Heart right ventricle (tissue), 16 donors: Measurements from ENCODE around the gene HSPB8. TPM values are rescaled to one million over a fixed set of nuclear protein-coding genes. Genes with fewer than 3 reads are reported as not detected.

Experiments
- ATAC-seq, 8 donors: fragments of 200-7000 bp; cut with Tn5 transposase; one replicate each; pipeline ENCODE4 v1.9.1; 2020; ENCODE audit warnings: mild to moderate bottlenecking in 8 of 8, moderate library complexity in 8 of 8, moderate number of reproducible peaks in 1 of 8
- DNase-seq, 2 donors: peaks; one replicate each; pipeline ENCODE4 v3.0.0-alpha.2; 2020
- H3K27ac ChIP-seq, 10 donors: fragments of 200-600 bp; sonication (generic) in 2 of 10; one replicate each; pipeline versions ENCODE4 v1.5.0 to v1.8.0; 2020 to 2022; ENCODE audit warnings: mild to moderate bottlenecking in 3 of 10
- H3K27me3 ChIP-seq, 7 donors: fragments of 200-600 bp; one replicate each; pipeline ENCODE4 v1.8.0; 2021 to 2022; ENCODE audit warnings: mild to moderate bottlenecking in 2 of 7
- H3K36me3 ChIP-seq, 9 donors: fragments of 200-600 bp; sonication (generic) in 1 of 9; one replicate each; pipeline versions ENCODE4 v1.5.0 to v1.8.0; 2020 to 2022; ENCODE audit warnings: mild to moderate bottlenecking in 2 of 9
- H3K4me1 ChIP-seq, 9 donors: fragments of 200-600 bp; sonication (generic) in 1 of 9; one replicate each; pipeline versions ENCODE4 v1.5.0 to v1.8.0; 2020 to 2022; ENCODE audit warnings: mild to moderate bottlenecking in 4 of 9
- H3K4me3 ChIP-seq, 10 donors: fragments of 200-600 bp; sonication (generic) in 2 of 10; one replicate each; pipeline versions ENCODE4 v1.5.0 to v1.8.0; 2020 to 2022; ENCODE audit warnings: mild to moderate bottlenecking in 7 of 10, moderate library complexity in 2 of 10
- H3K9me3 ChIP-seq, 11 donors: fragments of 200-600 bp in 10 of 11; sonication (generic) in 2 of 11; one replicate each; pipeline versions ENCODE4 v1.5.0 to v1.8.0; 2013 to 2022; ENCODE audit warnings: mild to moderate bottlenecking in 2 of 11, control low read depth in 1 of 11, moderate library complexity in 1 of 11
- WGBS, 2 donors: extraction: QIAGEN DNeasy Blood & Tissue Kit; methylation state at CpG; one replicate each; pipeline ENCODE4 v1.1.7; 2013; ENCODE audit warnings: inconsistent platforms in 1 of 2; 5-methylcytosine and 5-hydroxymethylcytosine counted together
- intact Hi-C, 10 donors: fragments of 100-400 bp; cut with DNase I; formaldehyde crosslinking; loops; one replicate each; pipeline versions ENCODE4 v1.11.1 to v1.14.2; 2022
- polyA plus RNA-seq, 2 donors: library from polyadenylated mRNA; stranded (reverse); fragments of 200-250 nt; gene quantifications; one replicate each; pipeline ENCODE4 v1.2.3, GENCODE V29; 2013
- total RNA-seq, 10 donors: library from RNA; stranded (reverse); fragmentation: NEBNext Ultra II Directional in 3 of 10; extraction: Animal tissue kit (Norgen Biotek cat#: 25700) in 3 of 10; gene quantifications; one replicate each; pipeline versions ENCODE4 v1.2.1 to v1.2.4, GENCODE V29; 2021 to 2023
- TF ChIP-seq, protein P1 (sequence below), 9 donors: fragments of 200-600 bp; sonication (generic) in 2 of 9; IDR thresholded peaks; one replicate each; pipeline versions ENCODE4 v1.5.0 to v1.8.0; 2021 to 2022; ENCODE audit warnings: antibody characterized with exemption in 9 of 9, mild to moderate bottlenecking in 5 of 9, moderate library complexity in 1 of 9
- donor health status: Arrhythmogenic right ventricular cardiomyopathy.
- donor health status: ischemic (EF 13 %, LVEDD 7.1; RV severe dilation, severe dysfunction).
- donor health status: healthy with polysubstance abuse.
- donor health status: DM: no; HTN: yes; CAD: no.
- donor health status: DM: no; HTN: no; CAD: no.
- donor health status: ischemic (EF 25% LVEDD 6.9; RV normal size, moderate dysfunction).
- donor health status: ischemic (EF 25% LVEDD 5.7; RV mildly dilated, moderate dysfunction).
- donor health status: healthy.
- donor health status: DM: yes; HTN: yes; CAD: no.
- donor health status: Ischemic cardiomyopathy.
- donor health status: ischemic (EF 35%, LVEDD 5.7; RV mildly dilated, moderate dysfunction).
- donor health status: nonischemic (EF 11% LVEDD 7.7; RV severe dilation, severe dysfunction).
- donor health status: DM: yes; HTN: yes; CAD: no.
- donor health status: PGD.
- donor health status: ischemic (EF 29% LVEDD 5.4; RV normal size, mild dysfunction).
- donor health status: nonischemic (EF 23%, LVEDD 6.1; RV moderate dilation, normal function).

The HSPB8 gene
- total and polyA plus RNA-seq, 12 donors = 250 to 720 (median 539) TPM

DNA sequence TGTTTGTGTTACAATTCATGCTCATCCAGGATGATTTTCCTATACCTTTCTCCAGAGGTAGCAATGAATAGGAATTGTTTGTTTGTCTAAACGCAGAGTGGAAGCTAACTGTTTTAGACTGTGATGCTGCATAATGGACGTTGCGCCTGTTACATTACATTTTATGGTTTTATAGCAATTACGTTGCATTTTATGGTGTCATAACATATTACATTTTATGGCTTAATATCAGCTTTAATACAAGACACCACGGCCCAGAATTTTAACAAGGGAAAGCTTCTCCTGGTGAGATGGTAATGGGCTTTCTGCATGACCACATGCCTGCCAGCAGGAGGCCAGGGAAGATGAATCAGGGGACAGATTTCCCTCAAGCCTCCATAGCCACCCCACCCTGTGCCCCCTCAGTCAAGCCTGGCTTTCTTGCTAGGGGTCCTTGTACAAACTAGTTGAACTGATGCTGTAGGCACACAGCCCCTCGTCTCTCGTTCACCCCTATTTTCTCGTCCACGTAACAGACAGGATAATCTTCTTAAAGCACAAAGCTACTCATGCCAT, 56.5 kb downstream of the HSPB8 start:
- no peaks in the 10 kb centered on the region for H3K4me1 ChIP-seq
- H3K4me3 ChIP-seq = no peak overlapping the region
- DNase-seq (no peak), ATAC-seq (no peak)
- H3K27ac ChIP-seq = no peak overlapping the region
- H3K36me3 ChIP-seq = no peaks in the 10 kb centered on the region
- H3K9me3 ChIP-seq = peaks cover 0 to 6% (median 0%) of the 10 kb centered on the region in 11 donors
- TF ChIP-seq, protein P1, sequence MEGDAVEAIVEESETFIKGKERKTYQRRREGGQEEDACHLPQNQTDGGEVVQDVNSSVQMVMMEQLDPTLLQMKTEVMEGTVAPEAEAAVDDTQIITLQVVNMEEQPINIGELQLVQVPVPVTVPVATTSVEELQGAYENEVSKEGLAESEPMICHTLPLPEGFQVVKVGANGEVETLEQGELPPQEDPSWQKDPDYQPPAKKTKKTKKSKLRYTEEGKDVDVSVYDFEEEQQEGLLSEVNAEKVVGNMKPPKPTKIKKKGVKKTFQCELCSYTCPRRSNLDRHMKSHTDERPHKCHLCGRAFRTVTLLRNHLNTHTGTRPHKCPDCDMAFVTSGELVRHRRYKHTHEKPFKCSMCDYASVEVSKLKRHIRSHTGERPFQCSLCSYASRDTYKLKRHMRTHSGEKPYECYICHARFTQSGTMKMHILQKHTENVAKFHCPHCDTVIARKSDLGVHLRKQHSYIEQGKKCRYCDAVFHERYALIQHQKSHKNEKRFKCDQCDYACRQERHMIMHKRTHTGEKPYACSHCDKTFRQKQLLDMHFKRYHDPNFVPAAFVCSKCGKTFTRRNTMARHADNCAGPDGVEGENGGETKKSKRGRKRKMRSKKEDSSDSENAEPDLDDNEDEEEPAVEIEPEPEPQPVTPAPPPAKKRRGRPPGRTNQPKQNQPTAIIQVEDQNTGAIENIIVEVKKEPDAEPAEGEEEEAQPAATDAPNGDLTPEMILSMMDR (IDR thresholded peaks at IDR 0.05) = peak; percentile 8 to 50 (median 34)
- H3K27me3 ChIP-seq = no peaks in the 10 kb centered on the region
- WGBS, 2 donors = 74 to 76% methylated on average over 9 of the region's 9 CpGs
- intact Hi-C loops = no loop called here

DNA sequence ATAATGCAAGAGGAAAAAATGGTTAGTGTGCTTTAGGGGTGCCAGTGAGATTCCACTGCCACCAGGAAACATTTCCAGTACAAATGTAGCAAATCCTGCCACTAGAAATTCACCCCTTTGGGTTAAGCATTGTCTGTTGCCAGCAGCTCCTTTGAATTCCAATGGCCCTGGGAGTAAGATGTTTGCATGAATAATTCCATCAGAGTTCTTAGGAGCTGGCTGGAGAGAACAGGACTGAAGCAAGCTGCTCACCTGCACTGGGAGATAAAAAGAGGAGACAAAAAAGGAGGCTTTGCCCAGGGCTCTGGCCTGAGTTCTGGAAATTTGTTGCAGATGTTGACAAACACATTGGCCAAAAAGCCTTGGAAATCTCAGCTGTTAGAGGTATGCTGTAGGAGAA, 57.6 kb downstream of the HSPB8 start:
- H3K4me1 ChIP-seq = no peaks in the 10 kb centered on the region
- H3K9me3 ChIP-seq = peaks cover 0 to 6% (median 0%) of the 10 kb centered on the region in 11 donors
- intact Hi-C loops = no loop called here
- no peak overlapping the region for H3K27ac ChIP-seq
- no peak for ATAC-seq
- no peak overlapping the region for H3K4me3 ChIP-seq
- DNase-seq = no peak
- no peaks in the 10 kb centered on the region for H3K27me3 ChIP-seq
- TF ChIP-seq, protein P1 (IDR thresholded peaks at IDR 0.05) = no peak
- H3K36me3 ChIP-seq = no peaks in the 10 kb centered on the region

DNA sequence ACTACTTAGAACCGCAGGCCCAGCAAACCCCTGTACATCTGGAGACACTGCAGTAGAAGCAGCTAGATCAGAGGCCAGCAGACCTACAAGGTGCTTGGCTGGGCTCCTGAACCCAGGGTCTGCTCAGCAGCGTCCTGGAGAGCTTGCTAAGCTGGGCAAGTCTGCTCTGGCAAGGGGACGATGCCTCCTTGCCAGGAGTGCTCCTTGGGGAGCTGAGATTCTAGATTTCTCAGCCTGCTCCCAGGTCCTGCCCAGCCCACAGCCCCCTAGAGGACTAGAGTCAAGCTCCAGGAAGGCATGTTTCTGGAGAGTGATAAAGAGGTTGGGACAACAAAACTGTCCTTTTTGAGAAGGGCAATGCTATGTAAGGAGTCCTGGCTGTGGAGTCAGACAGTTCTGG, 60.3 kb downstream of the HSPB8 start:
- H3K9me3 ChIP-seq = peaks cover 0 to 6% (median 0%) of the 10 kb centered on the region in 11 donors
- H3K4me1 ChIP-seq = no peaks in the 10 kb centered on the region
- no peak overlapping the region for H3K27ac ChIP-seq
- WGBS, 2 donors = 45 to 47% methylated on average over 3 of the region's 3 CpGs
- no peaks in the 10 kb centered on the region for H3K27me3 ChIP-seq
- no peaks in the 10 kb centered on the region for H3K36me3 ChIP-seq
- DNase-seq (peak in 1 of 2 donors; percentile 22), ATAC-seq (peak in 3 of 8 donors; percentile 16 to 37 (median 30))
- H3K4me3 ChIP-seq = no peak overlapping the region
- TF ChIP-seq, protein P1 (IDR thresholded peaks at IDR 0.05) = no peak
- intact Hi-C loops = no loop called here

DNA sequence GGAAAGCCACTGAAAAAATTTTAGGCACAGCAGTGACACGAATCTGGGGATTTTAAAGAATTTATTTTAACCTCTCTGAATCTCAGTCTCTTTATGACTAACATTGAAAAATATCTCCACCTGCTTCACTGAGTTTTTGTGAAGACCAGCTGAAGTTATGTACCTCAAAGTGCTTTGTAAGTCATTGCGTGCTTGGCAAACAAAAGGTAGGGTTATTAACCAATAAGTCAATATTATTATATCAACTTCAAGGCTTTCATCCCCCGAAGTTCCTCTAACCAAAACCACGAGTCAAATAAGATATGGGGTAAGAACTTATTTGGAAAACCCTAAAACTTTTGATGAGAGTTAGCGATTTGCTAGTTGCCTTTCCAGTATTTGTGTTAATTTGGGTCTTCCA, 62.3 kb downstream of the HSPB8 start:
- peaks cover 0 to 9% (median 6%) of the 10 kb centered on the region in 9 donors for H3K4me1 ChIP-seq
- H3K9me3 ChIP-seq = peaks cover 0 to 6% (median 0%) of the 10 kb centered on the region in 11 donors
- no peaks in the 10 kb centered on the region for H3K27me3 ChIP-seq
- intact Hi-C loops = loop anchor here in 1 of 10 donors (10.0 kb wide), 1 partner anchor 66 kb away; the partner anchor contains the start of gene HSPB8
- no peak overlapping the region for H3K27ac ChIP-seq
- H3K4me3 ChIP-seq = no peak overlapping the region
- no peak for ATAC-seq
- no peaks in the 10 kb centered on the region for H3K36me3 ChIP-seq
- no peak for DNase-seq
- 73 to 83% methylated on average over 5 of the region's 5 CpGs for WGBS, 2 donors
- TF ChIP-seq, protein P1 (IDR thresholded peaks at IDR 0.05) = no peak
